PC-9 (cell line): ENCODE data around the gene PRKCA.

Source experiments
- EZH2 ChIP-seq: fragments of 200-600 bp; sonication (generic); IDR thresholded peaks from 2 replicates; pipeline ENCODE4 v1.8.0; 2017; ENCODE audit warnings: antibody characterized with exemption, low read depth
- TF ChIP-seq, protein P1 (sequence below): fragments of 200-600 bp; sonication (generic); conservative IDR thresholded peaks from 2 replicates; pipeline ENCODE4 v1.6.1; 2017; ENCODE audit warnings: mixed run types, antibody characterized with exemption, mild to moderate bottlenecking, moderate library complexity

DNA sequence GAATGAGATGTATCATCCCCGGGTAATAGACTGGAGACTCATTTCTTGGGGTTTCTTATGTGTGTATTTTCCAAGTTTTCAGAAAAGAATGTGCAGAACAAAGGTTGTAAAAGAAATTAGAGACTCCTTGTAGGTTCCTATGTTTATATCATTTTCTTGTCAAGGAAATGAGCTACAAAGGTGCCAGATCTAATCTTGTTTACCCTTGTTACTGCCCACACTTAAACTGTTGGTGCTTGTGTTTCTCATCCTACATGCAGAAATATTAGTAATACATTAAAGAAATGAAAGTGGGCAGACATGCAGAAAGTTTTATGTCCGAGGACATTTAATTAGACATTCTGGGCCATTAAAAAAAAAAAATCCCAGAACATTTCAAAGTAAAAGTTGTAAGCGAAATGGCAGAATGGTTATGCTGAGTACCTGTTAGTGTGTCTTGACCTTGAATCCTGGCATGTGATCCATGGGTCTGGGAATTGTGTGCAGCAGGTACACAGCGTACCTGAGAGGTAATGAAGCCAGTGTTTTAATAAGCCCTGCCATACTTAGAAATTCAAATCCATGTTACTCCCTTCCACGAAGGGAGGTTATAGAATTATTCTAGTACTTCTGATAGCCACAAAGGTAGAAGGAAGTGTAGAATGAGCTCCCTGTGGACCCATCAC, 469.9 kb downstream of the PRKCA start:
- TF ChIP-seq, protein P1, sequence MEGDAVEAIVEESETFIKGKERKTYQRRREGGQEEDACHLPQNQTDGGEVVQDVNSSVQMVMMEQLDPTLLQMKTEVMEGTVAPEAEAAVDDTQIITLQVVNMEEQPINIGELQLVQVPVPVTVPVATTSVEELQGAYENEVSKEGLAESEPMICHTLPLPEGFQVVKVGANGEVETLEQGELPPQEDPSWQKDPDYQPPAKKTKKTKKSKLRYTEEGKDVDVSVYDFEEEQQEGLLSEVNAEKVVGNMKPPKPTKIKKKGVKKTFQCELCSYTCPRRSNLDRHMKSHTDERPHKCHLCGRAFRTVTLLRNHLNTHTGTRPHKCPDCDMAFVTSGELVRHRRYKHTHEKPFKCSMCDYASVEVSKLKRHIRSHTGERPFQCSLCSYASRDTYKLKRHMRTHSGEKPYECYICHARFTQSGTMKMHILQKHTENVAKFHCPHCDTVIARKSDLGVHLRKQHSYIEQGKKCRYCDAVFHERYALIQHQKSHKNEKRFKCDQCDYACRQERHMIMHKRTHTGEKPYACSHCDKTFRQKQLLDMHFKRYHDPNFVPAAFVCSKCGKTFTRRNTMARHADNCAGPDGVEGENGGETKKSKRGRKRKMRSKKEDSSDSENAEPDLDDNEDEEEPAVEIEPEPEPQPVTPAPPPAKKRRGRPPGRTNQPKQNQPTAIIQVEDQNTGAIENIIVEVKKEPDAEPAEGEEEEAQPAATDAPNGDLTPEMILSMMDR = no peak
- TF ChIP-seq EZH2 = no peak
